ENCODE results near the gene MBD5. TPM values are rescaled to one million over a fixed set of nuclear protein-coding genes. Genes with fewer than 3 reads are reported as not detected.

Gene MBD5
- total RNA-seq, 1 experiment from 2014 or later: 33.7 TPM

GRCh38 chr2:148238561-148238960, 217.7 kb downstream of the MBD5 start:
- Mint-ChIP-seq H3K36me3 (peaks cover 44% of the 10 kb centered on the region), H3K27me3 (ENCODE audit: low read depth) (no peaks in the 10 kb centered on the region)
- CTCF ChIA-PET: no interaction called here

More at GRCh38 chr2:148238561-148238960, 217.7 kb downstream of the MBD5 start:
- H3K4me1 Mint-ChIP-seq: no peaks in the 10 kb centered on the region
- H3K4me3 Mint-ChIP-seq: no peak overlapping the region
- peaks cover 39% of the 10 kb centered on the region for H3K9me3 Mint-ChIP-seq
- DNase-seq (ENCODE audit: low spot score) (no peak), ATAC-seq (no peak)
- H3K27ac Mint-ChIP-seq: no peak overlapping the region
- TF ChIP-seq FOXP4 (CRISPR knock-in tag; IDR thresholded peaks at IDR 0.05) (no peak), USF1 (CRISPR knock-in tag; IDR thresholded peaks at IDR 0.05) (no peak), ZSCAN18 (CRISPR knock-in tag; IDR thresholded peaks at IDR 0.05) (no peak), ZNF219 (CRISPR knock-in tag; IDR thresholded peaks at IDR 0.05; ENCODE audit: borderline replicate concordance) (no peak), RORB (CRISPR knock-in tag; IDR thresholded peaks at IDR 0.05) (no peak), ETV6 (CRISPR knock-in tag; IDR thresholded peaks at IDR 0.05) (no peak)
- TF ChIP-seq, protein P1, sequence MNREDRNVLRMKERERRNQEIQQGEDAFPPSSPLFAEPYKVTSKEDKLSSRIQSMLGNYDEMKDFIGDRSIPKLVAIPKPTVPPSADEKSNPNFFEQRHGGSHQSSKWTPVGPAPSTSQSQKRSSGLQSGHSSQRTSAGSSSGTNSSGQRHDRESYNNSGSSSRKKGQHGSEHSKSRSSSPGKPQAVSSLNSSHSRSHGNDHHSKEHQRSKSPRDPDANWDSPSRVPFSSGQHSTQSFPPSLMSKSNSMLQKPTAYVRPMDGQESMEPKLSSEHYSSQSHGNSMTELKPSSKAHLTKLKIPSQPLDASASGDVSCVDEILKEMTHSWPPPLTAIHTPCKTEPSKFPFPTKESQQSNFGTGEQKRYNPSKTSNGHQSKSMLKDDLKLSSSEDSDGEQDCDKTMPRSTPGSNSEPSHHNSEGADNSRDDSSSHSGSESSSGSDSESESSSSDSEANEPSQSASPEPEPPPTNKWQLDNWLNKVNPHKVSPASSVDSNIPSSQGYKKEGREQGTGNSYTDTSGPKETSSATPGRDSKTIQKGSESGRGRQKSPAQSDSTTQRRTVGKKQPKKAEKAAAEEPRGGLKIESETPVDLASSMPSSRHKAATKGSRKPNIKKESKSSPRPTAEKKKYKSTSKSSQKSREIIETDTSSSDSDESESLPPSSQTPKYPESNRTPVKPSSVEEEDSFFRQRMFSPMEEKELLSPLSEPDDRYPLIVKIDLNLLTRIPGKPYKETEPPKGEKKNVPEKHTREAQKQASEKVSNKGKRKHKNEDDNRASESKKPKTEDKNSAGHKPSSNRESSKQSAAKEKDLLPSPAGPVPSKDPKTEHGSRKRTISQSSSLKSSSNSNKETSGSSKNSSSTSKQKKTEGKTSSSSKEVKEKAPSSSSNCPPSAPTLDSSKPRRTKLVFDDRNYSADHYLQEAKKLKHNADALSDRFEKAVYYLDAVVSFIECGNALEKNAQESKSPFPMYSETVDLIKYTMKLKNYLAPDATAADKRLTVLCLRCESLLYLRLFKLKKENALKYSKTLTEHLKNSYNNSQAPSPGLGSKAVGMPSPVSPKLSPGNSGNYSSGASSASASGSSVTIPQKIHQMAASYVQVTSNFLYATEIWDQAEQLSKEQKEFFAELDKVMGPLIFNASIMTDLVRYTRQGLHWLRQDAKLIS (CRISPR knock-in tag; IDR thresholded peaks at IDR 0.05; ENCODE audit: borderline replicate concordance): no peak
- TF ChIP-seq, protein P2, sequence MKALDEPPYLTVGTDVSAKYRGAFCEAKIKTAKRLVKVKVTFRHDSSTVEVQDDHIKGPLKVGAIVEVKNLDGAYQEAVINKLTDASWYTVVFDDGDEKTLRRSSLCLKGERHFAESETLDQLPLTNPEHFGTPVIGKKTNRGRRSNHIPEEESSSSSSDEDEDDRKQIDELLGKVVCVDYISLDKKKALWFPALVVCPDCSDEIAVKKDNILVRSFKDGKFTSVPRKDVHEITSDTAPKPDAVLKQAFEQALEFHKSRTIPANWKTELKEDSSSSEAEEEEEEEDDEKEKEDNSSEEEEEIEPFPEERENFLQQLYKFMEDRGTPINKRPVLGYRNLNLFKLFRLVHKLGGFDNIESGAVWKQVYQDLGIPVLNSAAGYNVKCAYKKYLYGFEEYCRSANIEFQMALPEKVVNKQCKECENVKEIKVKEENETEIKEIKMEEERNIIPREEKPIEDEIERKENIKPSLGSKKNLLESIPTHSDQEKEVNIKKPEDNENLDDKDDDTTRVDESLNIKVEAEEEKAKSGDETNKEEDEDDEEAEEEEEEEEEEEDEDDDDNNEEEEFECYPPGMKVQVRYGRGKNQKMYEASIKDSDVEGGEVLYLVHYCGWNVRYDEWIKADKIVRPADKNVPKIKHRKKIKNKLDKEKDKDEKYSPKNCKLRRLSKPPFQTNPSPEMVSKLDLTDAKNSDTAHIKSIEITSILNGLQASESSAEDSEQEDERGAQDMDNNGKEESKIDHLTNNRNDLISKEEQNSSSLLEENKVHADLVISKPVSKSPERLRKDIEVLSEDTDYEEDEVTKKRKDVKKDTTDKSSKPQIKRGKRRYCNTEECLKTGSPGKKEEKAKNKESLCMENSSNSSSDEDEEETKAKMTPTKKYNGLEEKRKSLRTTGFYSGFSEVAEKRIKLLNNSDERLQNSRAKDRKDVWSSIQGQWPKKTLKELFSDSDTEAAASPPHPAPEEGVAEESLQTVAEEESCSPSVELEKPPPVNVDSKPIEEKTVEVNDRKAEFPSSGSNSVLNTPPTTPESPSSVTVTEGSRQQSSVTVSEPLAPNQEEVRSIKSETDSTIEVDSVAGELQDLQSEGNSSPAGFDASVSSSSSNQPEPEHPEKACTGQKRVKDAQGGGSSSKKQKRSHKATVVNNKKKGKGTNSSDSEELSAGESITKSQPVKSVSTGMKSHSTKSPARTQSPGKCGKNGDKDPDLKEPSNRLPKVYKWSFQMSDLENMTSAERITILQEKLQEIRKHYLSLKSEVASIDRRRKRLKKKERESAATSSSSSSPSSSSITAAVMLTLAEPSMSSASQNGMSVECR (CRISPR knock-in tag; IDR thresholded peaks at IDR 0.05; ENCODE audit: borderline replicate concordance): no peak
- TF ChIP-seq, protein P3, sequence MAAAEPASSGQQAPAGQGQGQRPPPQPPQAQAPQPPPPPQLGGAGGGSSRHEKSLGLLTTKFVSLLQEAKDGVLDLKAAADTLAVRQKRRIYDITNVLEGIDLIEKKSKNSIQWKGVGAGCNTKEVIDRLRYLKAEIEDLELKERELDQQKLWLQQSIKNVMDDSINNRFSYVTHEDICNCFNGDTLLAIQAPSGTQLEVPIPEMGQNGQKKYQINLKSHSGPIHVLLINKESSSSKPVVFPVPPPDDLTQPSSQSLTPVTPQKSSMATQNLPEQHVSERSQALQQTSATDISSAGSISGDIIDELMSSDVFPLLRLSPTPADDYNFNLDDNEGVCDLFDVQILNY (CRISPR knock-in tag; IDR thresholded peaks at IDR 0.05): no peak
- TF ChIP-seq, protein P4, sequence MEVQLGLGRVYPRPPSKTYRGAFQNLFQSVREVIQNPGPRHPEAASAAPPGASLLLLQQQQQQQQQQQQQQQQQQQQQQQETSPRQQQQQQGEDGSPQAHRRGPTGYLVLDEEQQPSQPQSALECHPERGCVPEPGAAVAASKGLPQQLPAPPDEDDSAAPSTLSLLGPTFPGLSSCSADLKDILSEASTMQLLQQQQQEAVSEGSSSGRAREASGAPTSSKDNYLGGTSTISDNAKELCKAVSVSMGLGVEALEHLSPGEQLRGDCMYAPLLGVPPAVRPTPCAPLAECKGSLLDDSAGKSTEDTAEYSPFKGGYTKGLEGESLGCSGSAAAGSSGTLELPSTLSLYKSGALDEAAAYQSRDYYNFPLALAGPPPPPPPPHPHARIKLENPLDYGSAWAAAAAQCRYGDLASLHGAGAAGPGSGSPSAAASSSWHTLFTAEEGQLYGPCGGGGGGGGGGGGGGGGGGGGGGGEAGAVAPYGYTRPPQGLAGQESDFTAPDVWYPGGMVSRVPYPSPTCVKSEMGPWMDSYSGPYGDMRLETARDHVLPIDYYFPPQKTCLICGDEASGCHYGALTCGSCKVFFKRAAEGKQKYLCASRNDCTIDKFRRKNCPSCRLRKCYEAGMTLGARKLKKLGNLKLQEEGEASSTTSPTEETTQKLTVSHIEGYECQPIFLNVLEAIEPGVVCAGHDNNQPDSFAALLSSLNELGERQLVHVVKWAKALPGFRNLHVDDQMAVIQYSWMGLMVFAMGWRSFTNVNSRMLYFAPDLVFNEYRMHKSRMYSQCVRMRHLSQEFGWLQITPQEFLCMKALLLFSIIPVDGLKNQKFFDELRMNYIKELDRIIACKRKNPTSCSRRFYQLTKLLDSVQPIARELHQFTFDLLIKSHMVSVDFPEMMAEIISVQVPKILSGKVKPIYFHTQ (CRISPR knock-in tag; IDR thresholded peaks at IDR 0.05): no peak
- TF ChIP-seq, protein P5, sequence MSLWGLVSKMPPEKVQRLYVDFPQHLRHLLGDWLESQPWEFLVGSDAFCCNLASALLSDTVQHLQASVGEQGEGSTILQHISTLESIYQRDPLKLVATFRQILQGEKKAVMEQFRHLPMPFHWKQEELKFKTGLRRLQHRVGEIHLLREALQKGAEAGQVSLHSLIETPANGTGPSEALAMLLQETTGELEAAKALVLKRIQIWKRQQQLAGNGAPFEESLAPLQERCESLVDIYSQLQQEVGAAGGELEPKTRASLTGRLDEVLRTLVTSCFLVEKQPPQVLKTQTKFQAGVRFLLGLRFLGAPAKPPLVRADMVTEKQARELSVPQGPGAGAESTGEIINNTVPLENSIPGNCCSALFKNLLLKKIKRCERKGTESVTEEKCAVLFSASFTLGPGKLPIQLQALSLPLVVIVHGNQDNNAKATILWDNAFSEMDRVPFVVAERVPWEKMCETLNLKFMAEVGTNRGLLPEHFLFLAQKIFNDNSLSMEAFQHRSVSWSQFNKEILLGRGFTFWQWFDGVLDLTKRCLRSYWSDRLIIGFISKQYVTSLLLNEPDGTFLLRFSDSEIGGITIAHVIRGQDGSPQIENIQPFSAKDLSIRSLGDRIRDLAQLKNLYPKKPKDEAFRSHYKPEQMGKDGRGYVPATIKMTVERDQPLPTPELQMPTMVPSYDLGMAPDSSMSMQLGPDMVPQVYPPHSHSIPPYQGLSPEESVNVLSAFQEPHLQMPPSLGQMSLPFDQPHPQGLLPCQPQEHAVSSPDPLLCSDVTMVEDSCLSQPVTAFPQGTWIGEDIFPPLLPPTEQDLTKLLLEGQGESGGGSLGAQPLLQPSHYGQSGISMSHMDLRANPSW (CRISPR knock-in tag; conservative IDR thresholded peaks at IDR 0.05; ENCODE audit: low read depth): no peak
- TF ChIP-seq, protein P6, sequence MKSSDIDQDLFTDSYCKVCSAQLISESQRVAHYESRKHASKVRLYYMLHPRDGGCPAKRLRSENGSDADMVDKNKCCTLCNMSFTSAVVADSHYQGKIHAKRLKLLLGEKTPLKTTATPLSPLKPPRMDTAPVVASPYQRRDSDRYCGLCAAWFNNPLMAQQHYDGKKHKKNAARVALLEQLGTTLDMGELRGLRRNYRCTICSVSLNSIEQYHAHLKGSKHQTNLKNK (CRISPR knock-in tag; IDR thresholded peaks at IDR 0.05): no peak
- POLR2A ChIA-PET: interaction anchor here (0.6 kb wide), 1 partner anchor 307 kb away, joined by 3 read pairs; no protein-coding TSS in a partner anchor
